Naive thymus-derived CD4-positive, alpha-beta T cell (primary cell): ENCODE measurements around the gene ITGA3. TPM values are rescaled to one million over a fixed set of nuclear protein-coding genes. Genes with fewer than 3 reads are reported as not detected.

Source experiments
- ATAC-seq: fragments of 150-1000 bp; cut with Tn5 transposase; 2 replicates; pipeline ENCODE4 v1.10.0; 2021; ENCODE audit warnings: mild to moderate bottlenecking, moderate library complexity
- CTCF ChIA-PET: fragments of 350-600 bp; sonication (Branson Sonifier 250); formaldehyde crosslinking; loops from one replicate; lab custom pipeline; 2021; ENCODE audit warnings: antibody characterized with exemption; lab: Charles Lee
- POLR2A ChIA-PET: fragments of 350-600 bp; sonication (Branson Sonifier 250); formaldehyde crosslinking; loops from one replicate; lab custom pipeline; 2021; ENCODE audit warnings: antibody characterized with exemption, inconsistent platforms; lab: Charles Lee
- DNase-seq, 9 donors: peaks; one replicate each; pipeline versions ENCODE4 v3.0.0 to v3.0.0-alpha.2; 2020 to 2022; ENCODE audit warnings: mixed read lengths in 1 of 9
- H3K27ac ChIP-seq: one replicate; pipeline ENCODE4 v1.7.0; 2013; ENCODE audit warnings: mild to moderate bottlenecking, low read depth, low read length, moderate library complexity
- H3K27me3 ChIP-seq, 2 donors: one replicate each; pipeline ENCODE4 v1.7.0; 2013; ENCODE audit warnings: low read length in 2 of 2, mild to moderate bottlenecking in 2 of 2, moderate library complexity in 2 of 2; ENCODE audit not compliant: control insufficient read depth in 2 of 2, insufficient read depth in 2 of 2
- H3K36me3 ChIP-seq, 3 experiments: 1 replicate in 2 of 3; 2 replicates in 1 of 3; pipeline ENCODE4 v1.7.0; 2013; ENCODE audit warnings: low read length in 3 of 3, mild to moderate bottlenecking in 3 of 3, moderate library complexity in 1 of 3; ENCODE audit not compliant: insufficient read depth in 3 of 3, control insufficient read depth in 2 of 3
- H3K4me1 ChIP-seq, 2 donors: one replicate each; pipeline ENCODE4 v1.7.0; 2013; ENCODE audit warnings: low read length in 2 of 2, mild to moderate bottlenecking in 2 of 2, moderate library complexity in 1 of 2; ENCODE audit not compliant: control insufficient read depth in 2 of 2, insufficient read depth in 2 of 2
- H3K4me3 ChIP-seq: 2 replicates; pipeline ENCODE4 v1.7.0; 2013; ENCODE audit warnings: mild to moderate bottlenecking, low read length
- H3K9me3 ChIP-seq, 3 experiments: 1 replicate in 2 of 3; 2 replicates in 1 of 3; pipeline ENCODE4 v1.7.0; 2013; ENCODE audit warnings: low read length in 3 of 3; ENCODE audit not compliant: control insufficient read depth in 2 of 3
- H3K27ac Mint-ChIP-seq, 9 donors: one replicate each; pipeline ENCODE4 v1.8.0; 2020 to 2022; ENCODE audit warnings: mixed read lengths in 9 of 9, mild to moderate bottlenecking in 8 of 9, moderate library complexity in 5 of 9, inconsistent platforms in 2 of 9
- H3K27me3 Mint-ChIP-seq, 5 donors: one replicate each; pipeline ENCODE4 v1.8.0; 2021 to 2022; ENCODE audit warnings: mixed read lengths in 5 of 5, mild to moderate bottlenecking in 1 of 5
- H3K36me3 Mint-ChIP-seq, 5 donors: one replicate each; pipeline ENCODE4 v1.8.0; 2020 to 2022; ENCODE audit warnings: mixed read lengths in 5 of 5, mild to moderate bottlenecking in 3 of 5, inconsistent platforms in 1 of 5
- H3K4me1 Mint-ChIP-seq, 7 donors: one replicate each; pipeline ENCODE4 v1.8.0; 2020 to 2022; ENCODE audit warnings: mixed read lengths in 7 of 7, mild to moderate bottlenecking in 3 of 7, inconsistent platforms in 1 of 7
- H3K4me3 Mint-ChIP-seq, 10 donors: one replicate each; pipeline ENCODE4 v1.8.0; 2020 to 2022; ENCODE audit warnings: mild to moderate bottlenecking in 10 of 10, mixed read lengths in 10 of 10, moderate library complexity in 6 of 10, inconsistent platforms in 2 of 10
- H3K9me3 Mint-ChIP-seq, 11 donors: one replicate each; pipeline ENCODE4 v1.8.0; 2020 to 2022; ENCODE audit warnings: mixed read lengths in 11 of 11, mild to moderate bottlenecking in 4 of 11, inconsistent platforms in 1 of 11, moderate library complexity in 1 of 11
- intact Hi-C, 2 donors: fragments of 100-400 bp; cut with micrococcal nuclease; formaldehyde crosslinking; loops; one replicate each; pipeline ENCODE4 v1.15.1; 2023
- polyA plus RNA-seq, 2 donors: library from polyadenylated mRNA; unstranded; fragments of 300-500 nt; fragmentation: Illumina TruSeq; gene quantifications; one replicate each; pipeline ENCODE4 v1.2.3, GENCODE V29; 2021
- total RNA-seq, 6 experiments: library from RNA in 5 of 6; stranded (reverse) in 5 of 6; gene quantifications; 1 replicate in 5 of 6; 2 replicates in 1 of 6; pipeline ENCODE4 v1.2.3 and lab custom pipeline; 2021 to 2026

ITGA3 gene
- total and polyA plus RNA-seq, 7 experiments from 2014 or later: 1.4 to 14.6 (median 5.4) TPM

- peaks cover 0 to 11% (median 0%) of the 10 kb centered on the region in 3 experiments for H3K36me3 ChIP-seq
- peak within 1 kb of the TSS; percentile 46 for H3K4me3 ChIP-seq
- peak within 1 kb of the TSS; percentile 73 to 87 (median 80) for H3K4me3 Mint-ChIP-seq
- no peaks in the 10 kb centered on the region for H3K9me3 ChIP-seq
- H3K27ac Mint-ChIP-seq: peak within 1 kb of the TSS in 8 of 9 donors; percentile 24 to 92 (median 68)
- H3K27me3 ChIP-seq: peaks cover 0 to 4% of the 10 kb centered on the region in 2 donors
- DNase-seq: peak in 8 of 9 donors; percentile 46 to 66 (median 54)
- intact Hi-C loops: no loop called here
- H3K9me3 Mint-ChIP-seq: peaks cover 0 to 7% (median 0%) of the 10 kb centered on the region in 11 donors
- H3K36me3 Mint-ChIP-seq: peaks cover 0 to 9% (median 0%) of the 10 kb centered on the region in 5 donors
- H3K27me3 Mint-ChIP-seq: peaks cover 5 to 39% (median 10%) of the 10 kb centered on the region in 5 donors
- H3K27ac ChIP-seq: no peak within 1 kb of the TSS
- ChIA-PET POLR2A (interaction anchor here (0.6 to 1.6 kb wide), 2 partner anchors 13 to 28 kb away, joined by 3 to 5 read pairs; no protein-coding TSS in a partner anchor), CTCF (interaction anchor here (1.3 to 1.4 kb wide), 2 partner anchors 9 to 70 kb away, joined by 3 to 4 read pairs; no protein-coding TSS in a partner anchor)
- peaks cover 19 to 39% (median 24%) of the 10 kb centered on the region in 7 donors for H3K4me1 Mint-ChIP-seq
- ATAC-seq: peak; percentile 79
- peaks cover 8 to 12% of the 10 kb centered on the region in 2 donors for H3K4me1 ChIP-seq
Observed at GRCh38 chr17:50129728-50130558, 74.0 kb downstream of the ITGA3 start, which contains the start of gene SAMD14. Gene SAMD14 (minus strand): TSS chr17:50130160. CDS start chr17:50124959, 5,201 bp downstream.

DNA sequence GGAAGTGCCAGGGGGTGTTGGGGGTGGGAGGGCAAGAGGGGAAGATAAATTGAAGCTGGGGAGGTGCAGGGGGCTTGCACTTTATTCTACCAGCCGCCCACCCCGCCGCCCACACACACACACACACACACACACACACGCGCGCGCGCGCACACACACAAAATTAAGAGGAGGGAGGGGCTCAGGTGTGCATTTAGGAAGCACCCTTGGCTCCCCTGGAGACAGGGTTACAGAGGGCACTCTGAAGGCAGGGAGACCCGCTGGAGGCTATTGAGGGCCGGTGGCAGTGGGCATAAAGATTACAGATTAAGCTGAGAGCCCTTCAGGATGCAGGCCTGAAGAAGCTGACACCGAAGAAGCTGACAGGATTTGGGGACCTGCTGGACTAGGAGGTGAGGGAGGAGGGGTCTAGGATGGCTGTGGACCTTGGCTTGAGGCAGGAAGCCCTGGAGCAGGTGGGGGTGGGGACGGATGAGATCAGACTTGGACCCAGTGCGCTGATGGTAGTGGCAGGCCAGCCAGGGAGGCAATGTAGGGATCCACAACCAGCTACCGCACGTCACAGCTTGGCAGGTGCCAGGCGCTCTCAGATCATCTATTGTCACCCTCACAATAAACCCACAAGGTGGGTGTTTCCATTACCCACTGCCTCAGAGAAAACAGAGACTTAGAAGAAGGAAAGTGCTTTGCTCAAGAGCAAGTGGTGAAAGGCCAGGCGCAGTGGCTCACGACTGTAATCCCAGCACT, 74.8 kb downstream of the ITGA3 start:
- CTCF ChIA-PET: interaction anchor here (0.7 to 1.4 kb wide), 3 partner anchors 8 to 179 kb away, joined by 3 to 4 read pairs (median 3); no protein-coding TSS in a partner anchor
- Mint-ChIP-seq H3K27ac (peak overlapping the region in 6 of 9 donors; percentile 25 to 87 (median 47)), H3K4me3 (peak overlapping the region; percentile 60 to 81 (median 71)), H3K36me3 (peaks cover 0 to 10% (median 0%) of the 10 kb centered on the region in 5 donors), H3K9me3 (peaks cover 0 to 7% (median 0%) of the 10 kb centered on the region in 11 donors), H3K4me1 (peaks cover 19 to 39% (median 24%) of the 10 kb centered on the region in 7 donors), H3K27me3 (peaks cover 5 to 32% (median 10%) of the 10 kb centered on the region in 5 donors)
- Histone ChIP-seq H3K27ac (no peak overlapping the region), H3K4me3 (peak overlapping the region; percentile 46), H3K27me3 (peaks cover 0 to 4% of the 10 kb centered on the region in 2 donors), H3K9me3 (no peaks in the 10 kb centered on the region), H3K36me3 (peaks cover 0 to 17% (median 0%) of the 10 kb centered on the region in 3 experiments), H3K4me1 (peaks cover 8 to 12% of the 10 kb centered on the region in 2 donors)
- intact Hi-C loops: no loop called here
- peak; percentile 33 for ATAC-seq
- DNase-seq: peak in 2 of 9 donors; percentile 29 to 52
- POLR2A ChIA-PET: interaction anchor here (0.6 to 1.6 kb wide), 3 partner anchors 12 to 30 kb away, joined by 3 to 5 read pairs (median 4); no protein-coding TSS in a partner anchor

DNA sequence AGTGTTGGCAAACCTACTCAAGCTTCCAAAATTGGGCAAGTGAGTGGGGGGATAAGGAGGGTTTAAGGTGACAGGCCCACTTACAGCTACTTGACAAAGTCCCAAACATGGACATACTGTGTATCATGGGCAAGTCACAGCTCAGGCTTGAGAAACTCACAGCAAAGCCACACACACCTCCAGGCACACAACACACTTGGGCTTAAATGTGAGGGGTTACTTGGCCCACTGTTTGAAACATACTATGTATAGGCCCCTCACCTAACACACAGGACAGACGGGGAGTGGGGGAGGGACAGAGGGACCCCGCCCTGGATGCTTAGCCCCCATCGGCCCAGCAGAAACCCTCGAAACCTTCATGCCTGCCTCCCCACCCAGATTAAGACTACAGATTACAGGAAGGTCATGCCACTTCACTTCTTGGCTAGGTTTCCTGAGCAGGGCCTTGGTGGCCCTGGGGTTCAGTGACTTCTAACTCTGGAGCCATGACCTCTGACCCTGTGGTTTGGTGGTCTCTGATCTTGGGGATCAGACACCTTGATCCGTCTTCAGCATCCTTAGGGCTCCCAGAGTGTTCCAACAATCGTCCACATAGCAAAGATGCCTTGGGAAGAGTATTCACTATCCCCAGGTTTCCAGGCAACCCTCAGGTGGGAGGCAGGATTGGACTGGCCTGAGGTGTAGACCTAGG, 76.3 kb downstream of the ITGA3 start:
- Histone ChIP-seq H3K27ac (no peak overlapping the region), H3K4me1 (peaks cover 8 to 12% of the 10 kb centered on the region in 2 donors), H3K27me3 (peaks cover 0 to 4% of the 10 kb centered on the region in 2 donors), H3K4me3 (no peak overlapping the region), H3K9me3 (no peaks in the 10 kb centered on the region), H3K36me3 (peaks cover 0 to 32% (median 5%) of the 10 kb centered on the region in 3 experiments)
- ATAC-seq (no peak), DNase-seq (no peak)
- peaks cover 19 to 48% (median 24%) of the 10 kb centered on the region in 7 donors for H3K4me1 Mint-ChIP-seq
- H3K36me3 Mint-ChIP-seq: peaks cover 0 to 20% (median 8%) of the 10 kb centered on the region in 5 donors
- H3K27me3 Mint-ChIP-seq: peaks cover 5 to 26% (median 10%) of the 10 kb centered on the region in 5 donors
- POLR2A ChIA-PET: interaction anchor here (0.8 to 1.5 kb wide), 4 partner anchors 9 to 38 kb away, joined by 3 read pairs; no protein-coding TSS in a partner anchor
- peak overlapping the region in 3 of 9 donors; percentile 19 to 53 (median 25) for H3K27ac Mint-ChIP-seq
- CTCF ChIA-PET: interaction anchor here (0.6 to 1.5 kb wide), 3 partner anchors 8 to 166 kb away, joined by 3 to 5 read pairs (median 4); no protein-coding TSS in a partner anchor
- peak overlapping the region in 1 of 10 donors; percentile 45 for H3K4me3 Mint-ChIP-seq
- H3K9me3 Mint-ChIP-seq: peaks cover 0 to 7% (median 0%) of the 10 kb centered on the region in 11 donors
- intact Hi-C loops: no loop called here

GRCh38 chr17:50133028-50133768, 77.3 kb downstream of the ITGA3 start:
- Mint-ChIP-seq H3K27me3 (peaks cover 5 to 19% (median 10%) of the 10 kb centered on the region in 5 donors), H3K4me1 (peaks cover 16 to 50% (median 25%) of the 10 kb centered on the region in 7 donors), H3K27ac (no peak overlapping the region), H3K36me3 (peaks cover 0 to 30% (median 15%) of the 10 kb centered on the region in 5 donors), H3K9me3 (peaks cover 0 to 7% (median 0%) of the 10 kb centered on the region in 11 donors), H3K4me3 (no peak overlapping the region)
- no peak for ATAC-seq
- no peaks in the 10 kb centered on the region for H3K9me3 ChIP-seq
- intact Hi-C loops: no loop called here
- CTCF ChIA-PET: interaction anchor here (0.6 to 1.5 kb wide), 2 partner anchors 37 to 165 kb away, joined by 4 to 5 read pairs; no protein-coding TSS in a partner anchor
- H3K27ac ChIP-seq: no peak overlapping the region
- H3K27me3 ChIP-seq: peaks cover 0 to 4% of the 10 kb centered on the region in 2 donors
- H3K4me3 ChIP-seq: no peak overlapping the region
- POLR2A ChIA-PET: interaction anchor here (0.9 to 1.5 kb wide), 2 partner anchors 21 to 39 kb away, joined by 3 read pairs; no protein-coding TSS in a partner anchor
- no peak for DNase-seq
- peaks cover 8 to 12% of the 10 kb centered on the region in 2 donors for H3K4me1 ChIP-seq
- peaks cover 6 to 42% (median 7%) of the 10 kb centered on the region in 3 experiments for H3K36me3 ChIP-seq

DNA sequence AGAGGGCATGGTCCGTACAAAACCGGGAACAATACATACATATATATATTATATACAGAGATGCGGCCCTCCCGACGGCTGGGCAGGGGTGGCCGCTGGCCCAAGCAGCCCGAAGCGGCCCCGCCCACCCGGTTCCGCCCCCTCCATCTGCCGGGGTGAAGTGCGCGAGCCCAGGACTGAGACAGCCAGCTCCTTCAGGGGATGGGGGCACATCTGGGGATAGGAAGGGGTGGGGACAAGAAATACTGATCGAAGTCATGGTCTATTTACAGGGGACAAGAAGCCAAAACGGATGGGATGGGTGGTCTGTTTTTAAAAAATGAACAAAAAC, 77.8 kb downstream of the ITGA3 start:
- CTCF ChIA-PET: no interaction called here
- Mint-ChIP-seq H3K4me3 (no peak overlapping the region), H3K27me3 (peaks cover 2 to 15% (median 10%) of the 10 kb centered on the region in 5 donors), H3K27ac (no peak overlapping the region), H3K4me1 (peaks cover 12 to 49% (median 25%) of the 10 kb centered on the region in 7 donors), H3K9me3 (peaks cover 0 to 4% (median 0%) of the 10 kb centered on the region in 11 donors), H3K36me3 (peaks cover 0 to 33% (median 18%) of the 10 kb centered on the region in 5 donors)
- DNase-seq (no peak), ATAC-seq (no peak)
- no peaks in the 10 kb centered on the region for H3K27me3 ChIP-seq
- POLR2A ChIA-PET: no interaction called here
- H3K4me3 ChIP-seq: no peak overlapping the region
- H3K4me1 ChIP-seq: peaks cover 4 to 12% of the 10 kb centered on the region in 2 donors
- H3K9me3 ChIP-seq: no peaks in the 10 kb centered on the region
- H3K36me3 ChIP-seq: peaks cover 12 to 47% (median 12%) of the 10 kb centered on the region in 3 experiments
- no peak overlapping the region for H3K27ac ChIP-seq
- intact Hi-C loops: no loop called here
